DOHH2 (cell line): Measurements from ENCODE around the gene CMC1.

ENCODE experiments used
- CTCF ChIP-seq: fragments of 200-600 bp; sonication (generic); IDR thresholded peaks from one replicate; pipeline ENCODE4 v1.5.1; 2014; ENCODE audit warnings: antibody characterized with exemption, mild to moderate bottlenecking, low read depth, low read length; ENCODE audit not compliant: poor library complexity, severe bottlenecking
- EZH2phosphoT487 ChIP-seq: fragments of 200-600 bp; sonication (generic); IDR thresholded peaks from 2 replicates; pipeline ENCODE4 v1.6.1; 2017; ENCODE audit warnings: borderline replicate concordance, mild to moderate bottlenecking, antibody characterized with exemption, low read length, moderate library complexity, mixed read lengths

GRCh38 chr3:28250999-28251398 is 9.6 kb downstream of the CMC1 start:
- TF ChIP-seq CTCF: no peak
- TF ChIP-seq EZH2phosphoT487: no peak
